Measurements from ENCODE around the gene CPN2. TPM values are rescaled to one million over a fixed set of nuclear protein-coding genes. Genes with fewer than 3 reads are reported as not detected.

The CPN2 gene
- polyA plus RNA-seq, 1 experiment = not detected

Other genes starting within 250 kb of the CPN2 start
- 11.0 and 16.2 TPM in 2 replicates for gene HES1, start 215.2 kb downstream of the CPN2 start, polyA plus RNA-seq (2011; rRNA removed)
- gene LRRC15, start 18.4 kb upstream of the CPN2 start, polyA plus RNA-seq (2011; rRNA removed) = 0.67 and 1.2 TPM in 2 replicates
- gene GP5, start 47.9 kb upstream of the CPN2 start, polyA plus RNA-seq (2011; rRNA removed) = 0.02 TPM in 1 of 2 replicates, not detected in the other
- gene ATP13A3, start 135.7 kb upstream of the CPN2 start, polyA plus RNA-seq (2011; rRNA removed) = 47.1 and 96.3 TPM in 2 replicates

Measured in BJ (cell line).